NCI-H1930 (cell line): ENCODE results near the gene FRMD1.

Experiments
- DNase-seq, 2 experiments: peaks; one replicate each; lab custom pipeline; 2025; lab: John Stamatoyannopoulos, UW

Gene FRMD1

DNA sequence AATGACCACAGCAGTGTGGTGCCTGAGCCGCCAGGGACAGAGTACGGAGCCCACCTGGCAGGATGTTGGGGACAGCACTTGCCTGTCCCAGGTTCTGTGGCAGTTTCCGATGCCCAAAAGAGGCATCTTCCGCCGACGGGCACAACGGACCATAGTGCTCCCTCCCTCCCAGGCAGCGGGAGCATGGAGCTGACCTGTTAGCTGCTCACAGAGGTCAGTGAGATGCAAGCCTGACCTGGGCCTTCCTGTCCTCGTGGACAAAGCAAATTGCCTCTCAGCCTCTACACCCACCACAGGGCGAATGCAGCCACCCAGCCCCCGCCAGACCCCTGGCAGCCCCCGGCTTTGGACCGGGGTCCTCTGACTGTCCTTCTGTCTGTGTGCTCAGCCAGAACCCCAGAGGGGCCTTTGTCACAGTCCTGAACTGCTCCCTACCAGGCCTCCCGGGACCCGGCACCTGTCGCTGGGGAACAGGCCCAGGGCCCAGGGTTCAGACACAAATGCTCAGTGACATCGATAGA, 16.2 kb upstream of the FRMD1 start:
- no peak for DNase-seq

DNA sequence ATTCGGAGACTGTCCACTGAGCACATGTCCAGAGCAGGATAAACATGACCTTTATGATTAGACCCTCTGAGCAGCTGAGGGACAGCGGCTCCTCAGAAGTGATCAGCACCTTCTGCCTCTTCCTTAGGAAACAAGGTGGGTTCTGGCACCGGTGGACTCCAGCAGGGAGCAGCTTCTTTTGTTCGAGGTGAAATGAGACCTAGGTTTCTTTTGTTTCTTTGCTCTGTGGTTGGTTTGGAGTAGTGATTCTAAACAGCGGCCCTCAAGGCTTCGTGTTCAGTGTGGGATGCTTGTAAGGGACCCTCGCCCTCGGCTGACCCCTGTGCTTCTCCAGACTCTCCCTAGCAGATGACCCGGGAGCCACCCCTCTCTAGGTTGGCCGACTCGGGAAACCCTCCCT, 14.6 kb upstream of the FRMD1 start:
- no peak for DNase-seq

DNA sequence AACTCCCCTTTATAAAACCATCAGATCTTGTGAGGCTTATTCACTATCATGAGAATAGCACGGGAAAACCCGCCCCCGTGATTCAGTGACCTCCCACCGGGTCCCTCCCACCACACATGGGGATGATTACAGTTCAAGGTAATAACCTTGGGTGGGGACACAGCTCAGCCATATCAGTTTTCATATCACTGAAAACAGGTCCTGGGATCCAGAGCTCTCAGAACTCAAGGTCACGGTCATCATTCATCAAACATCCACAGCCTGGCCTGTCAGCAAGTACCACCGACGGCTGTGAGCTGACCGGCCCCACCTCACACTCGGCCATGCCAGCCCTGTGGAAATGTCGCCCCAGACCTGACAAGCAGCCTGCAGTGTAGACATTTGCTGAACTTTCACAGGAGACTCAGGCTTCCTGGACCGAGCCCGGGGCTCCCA, 14.1 kb upstream of the FRMD1 start:
- no peak for DNase-seq

DNA sequence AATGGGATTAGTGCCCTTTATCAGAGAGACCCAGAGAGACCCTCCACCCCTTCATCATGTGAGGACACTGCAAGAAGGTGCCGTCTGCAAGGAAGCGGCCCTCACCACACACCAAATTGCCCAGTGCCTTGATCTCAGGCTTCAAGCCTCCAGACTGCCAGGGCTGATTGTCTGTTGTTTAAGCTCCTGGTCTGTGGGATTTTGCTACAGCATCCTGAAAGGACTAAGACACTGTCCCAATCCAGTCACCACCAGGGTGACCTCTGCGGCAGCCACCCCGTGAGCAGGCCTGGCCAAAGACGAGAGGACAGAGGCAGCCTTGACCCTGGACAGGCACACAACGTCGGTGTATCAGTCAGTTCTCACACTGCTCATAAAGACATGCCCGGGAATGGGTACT, 13.5 kb upstream of the FRMD1 start:
- no peak for DNase-seq

DNA sequence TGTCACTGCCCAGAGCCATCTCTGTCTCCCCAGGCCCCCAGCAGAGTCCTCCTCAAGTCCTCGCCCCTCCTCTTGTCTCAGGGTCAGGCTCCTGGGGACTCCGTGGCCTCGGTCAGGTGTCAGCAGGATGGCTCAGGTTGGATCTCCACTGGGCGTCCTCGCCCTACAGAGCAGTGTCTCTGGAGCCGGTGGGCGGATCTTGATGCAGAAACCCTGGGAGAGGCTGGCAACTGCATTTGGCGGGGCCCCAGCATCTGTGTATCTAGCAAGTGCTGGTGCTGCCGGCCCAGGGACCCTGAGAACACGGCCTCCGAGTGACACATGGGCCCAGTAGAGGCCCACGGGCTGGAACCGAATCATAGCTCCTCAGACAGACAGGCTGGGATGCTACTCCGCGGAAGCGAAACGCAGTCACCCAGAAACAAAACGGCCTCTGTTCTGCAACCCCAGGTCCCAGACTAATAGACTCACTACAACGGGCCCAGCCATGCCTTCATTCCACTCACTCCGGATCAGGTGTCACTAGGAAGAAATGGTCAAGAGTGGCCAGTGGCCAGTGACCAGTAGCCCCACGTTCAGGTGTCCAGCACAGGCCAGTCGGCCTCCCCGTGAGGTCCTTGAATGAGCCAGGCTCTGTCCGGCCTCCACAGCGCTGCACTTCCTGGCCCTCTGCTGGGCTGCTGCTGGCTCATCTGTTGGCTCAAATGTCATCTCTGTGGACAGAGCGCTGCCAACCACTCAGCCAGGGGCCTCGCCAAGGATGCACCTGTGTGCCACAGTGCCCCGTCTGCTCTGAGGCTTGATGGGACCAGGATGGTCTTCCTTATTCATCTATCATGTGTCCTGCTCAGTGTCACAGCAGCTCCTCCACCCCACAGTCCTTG, 12.6 kb upstream of the FRMD1 start:
- DNase-seq: no peak

DNA sequence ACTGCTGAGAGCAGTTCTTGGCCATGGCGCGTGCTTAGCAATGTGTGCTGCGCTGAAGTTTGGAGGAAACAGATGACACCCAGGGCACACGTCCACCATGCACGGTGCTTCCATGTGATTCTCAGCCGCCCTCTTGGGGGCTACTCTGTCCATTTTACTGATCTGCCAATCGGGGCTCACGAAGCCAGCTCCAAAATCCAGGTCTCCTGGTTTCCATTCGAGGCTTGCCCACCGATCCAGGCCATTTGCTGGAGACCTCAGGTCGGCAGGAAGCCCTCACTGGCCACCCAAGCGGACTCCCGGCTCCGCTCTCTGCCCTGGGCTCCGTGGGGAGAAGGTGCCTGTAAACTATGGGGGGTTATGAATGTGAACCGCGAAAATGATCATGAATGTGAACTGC, 11.7 kb upstream of the FRMD1 start:
- no peak for DNase-seq

DNA sequence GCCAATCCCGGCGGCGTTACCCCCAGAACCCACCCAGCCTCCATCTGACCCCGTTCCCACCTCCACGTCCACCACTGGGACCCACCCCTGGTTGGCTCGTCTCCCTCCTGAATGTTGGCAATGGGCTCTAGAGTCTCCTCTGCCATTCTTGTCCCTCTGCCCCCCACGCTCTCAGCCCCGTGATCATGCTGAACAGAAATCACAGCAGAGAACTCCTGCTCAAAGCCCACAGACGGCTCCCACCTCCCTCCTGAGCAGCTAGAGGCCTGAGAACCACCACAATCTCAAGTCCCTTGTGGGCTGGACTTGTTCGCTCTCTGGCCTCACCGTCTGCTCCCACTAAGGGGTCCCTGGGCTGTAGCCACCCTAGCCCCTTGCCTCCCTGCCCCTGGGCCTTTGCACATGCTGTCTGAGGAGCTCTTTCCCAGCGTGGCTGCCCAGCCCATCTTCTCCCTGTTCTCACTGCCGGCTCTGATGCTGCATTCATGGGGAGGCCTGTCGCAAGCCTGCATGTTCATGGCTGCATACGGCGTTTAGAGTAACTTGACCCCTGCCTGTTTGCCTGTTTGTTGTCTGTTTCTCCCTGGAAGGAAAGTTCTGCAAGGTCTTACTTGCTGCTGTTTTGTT, 11.2 kb upstream of the FRMD1 start:
- DNase-seq: no peak

DNA sequence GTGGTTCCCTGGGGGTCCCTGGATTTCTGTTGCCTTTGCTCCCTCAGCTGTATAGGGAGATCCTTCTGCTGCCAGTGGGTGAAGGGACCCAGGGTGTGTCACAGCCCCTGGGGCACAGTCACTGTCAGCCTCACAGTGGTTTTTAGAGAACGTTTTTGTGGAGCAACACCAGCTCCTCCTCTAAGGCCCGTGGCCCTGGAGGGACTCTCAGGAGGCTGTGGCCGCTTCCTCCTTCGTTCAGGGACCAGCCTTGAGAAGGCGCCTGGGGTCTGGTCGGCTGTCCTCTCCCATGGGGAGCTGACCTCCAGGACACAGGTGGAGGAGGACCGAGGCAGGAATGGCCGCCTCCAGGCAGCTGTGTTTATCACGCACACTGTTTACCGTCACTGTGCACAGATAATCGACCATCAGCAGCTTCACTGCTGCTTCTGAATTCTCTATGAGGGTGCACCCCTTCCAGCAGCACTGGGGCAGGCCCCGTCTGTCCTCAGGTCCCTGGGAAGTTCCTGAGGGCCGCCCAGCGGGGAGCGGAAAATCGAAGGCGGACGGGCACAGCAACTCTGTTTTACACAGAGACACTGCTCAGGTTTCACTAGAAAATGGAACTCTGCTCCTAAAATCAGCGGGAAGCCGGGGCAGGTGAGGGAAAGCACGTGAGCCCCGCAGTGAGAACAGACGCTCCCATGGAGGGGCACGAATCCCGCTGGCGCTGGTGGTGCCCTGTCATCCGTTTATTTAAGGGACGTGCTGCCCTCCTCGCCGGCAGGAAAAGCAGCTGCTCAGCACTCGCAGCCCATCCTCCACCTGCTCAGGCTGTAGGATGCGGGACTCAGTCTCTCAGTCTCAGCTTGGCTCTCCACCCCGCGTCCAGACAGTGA, 10.4 kb upstream of the FRMD1 start:
- no peak for DNase-seq

DNA sequence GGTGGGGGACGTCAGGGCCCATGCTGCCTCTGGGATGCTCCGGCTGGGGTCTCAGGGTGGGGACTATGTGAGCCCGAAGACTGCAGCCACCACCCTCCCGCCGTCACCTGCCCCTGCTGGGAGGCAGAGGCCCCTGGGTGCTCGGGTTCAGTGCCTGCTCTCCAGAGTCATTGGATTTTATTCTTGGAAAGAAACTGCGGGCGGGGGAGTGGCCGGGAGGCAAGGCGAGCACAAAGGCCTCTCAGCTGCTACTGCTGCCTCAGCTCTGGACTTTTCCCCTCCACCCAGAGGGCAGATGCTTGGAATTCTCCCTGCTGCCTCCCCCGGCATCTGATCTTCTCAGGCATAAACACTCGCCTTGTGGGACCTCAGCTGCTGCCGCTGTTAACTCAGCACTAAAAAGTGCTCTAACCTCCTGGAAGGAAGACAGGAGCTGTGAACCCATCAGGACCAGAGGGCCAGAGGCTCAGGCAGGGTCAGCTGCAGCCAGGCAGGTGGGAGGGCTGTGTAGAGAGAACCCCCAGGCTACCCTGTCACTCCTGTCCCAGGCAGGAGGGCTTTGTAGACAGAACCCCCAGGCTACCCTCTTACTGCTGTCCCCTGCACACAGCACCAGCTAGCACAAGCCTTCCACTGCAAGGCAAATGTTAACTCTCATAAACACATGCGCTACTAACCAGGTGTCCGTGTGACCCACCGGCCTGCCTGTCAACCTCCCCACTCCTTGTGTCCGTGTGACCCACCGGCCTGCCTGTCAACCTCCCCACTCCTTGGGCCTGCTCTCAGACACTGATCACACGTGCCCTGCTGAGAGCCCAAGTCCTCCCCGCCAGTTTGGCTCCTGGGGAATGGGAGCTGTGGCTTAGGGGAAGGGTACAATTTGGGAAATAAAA, 9.4 kb upstream of the FRMD1 start:
- DNase-seq: no peak

DNA sequence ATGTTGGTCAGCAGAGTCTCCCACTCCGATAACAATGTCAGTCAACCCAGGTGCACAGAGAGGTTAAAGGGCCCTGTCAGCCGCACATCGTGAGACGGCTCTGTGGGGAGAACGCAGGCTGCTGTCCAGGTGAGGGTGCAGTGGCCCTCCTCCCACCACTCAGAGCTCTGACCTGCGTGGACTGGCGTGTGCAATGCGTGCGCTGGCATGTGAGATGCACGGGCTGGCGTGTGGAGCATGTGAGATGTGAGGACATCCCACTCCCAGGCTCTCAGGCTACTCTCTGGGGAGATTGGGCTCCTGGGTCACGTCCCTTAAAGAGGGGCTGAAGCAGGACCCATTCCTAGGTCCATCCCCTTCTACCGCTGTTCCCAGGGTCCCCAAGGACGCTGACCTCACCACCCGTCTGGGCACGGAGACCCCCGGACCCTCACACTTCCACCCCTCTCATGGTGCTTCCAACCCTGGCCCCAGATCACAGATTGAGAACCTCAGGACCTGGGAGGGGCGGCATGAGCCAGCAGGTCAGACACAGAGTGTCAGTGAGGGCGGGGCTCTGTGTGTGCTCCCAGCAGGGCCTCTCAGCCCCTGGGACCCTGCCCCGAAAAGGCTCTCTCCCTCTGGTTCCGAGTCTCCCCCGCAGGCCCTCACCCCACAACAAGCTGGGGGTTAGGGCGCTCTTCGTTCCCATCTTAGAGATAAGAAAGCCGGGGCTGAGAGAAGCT, 8.6 kb upstream of the FRMD1 start:
- DNase-seq: no peak

DNA sequence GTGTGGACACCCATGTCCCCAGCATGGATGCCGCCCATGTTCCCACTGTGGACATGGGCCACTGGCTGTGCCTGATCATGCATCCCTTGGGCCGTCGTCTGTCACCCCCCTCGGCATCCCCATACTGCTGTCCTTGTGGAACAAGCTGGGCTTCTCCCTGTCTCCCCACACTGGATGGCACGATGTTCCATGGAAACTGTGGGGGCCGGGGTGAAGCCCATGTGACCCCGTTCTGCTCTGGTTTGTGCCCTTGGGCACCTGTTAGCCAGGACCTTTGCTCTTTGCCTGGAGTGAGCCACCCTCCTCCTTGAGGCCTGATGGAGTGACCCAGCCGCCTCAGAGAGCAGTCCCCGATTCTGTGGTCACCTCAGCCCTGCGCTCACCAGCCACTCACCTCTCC, 7.6 kb upstream of the FRMD1 start:
- DNase-seq: no peak

DNA sequence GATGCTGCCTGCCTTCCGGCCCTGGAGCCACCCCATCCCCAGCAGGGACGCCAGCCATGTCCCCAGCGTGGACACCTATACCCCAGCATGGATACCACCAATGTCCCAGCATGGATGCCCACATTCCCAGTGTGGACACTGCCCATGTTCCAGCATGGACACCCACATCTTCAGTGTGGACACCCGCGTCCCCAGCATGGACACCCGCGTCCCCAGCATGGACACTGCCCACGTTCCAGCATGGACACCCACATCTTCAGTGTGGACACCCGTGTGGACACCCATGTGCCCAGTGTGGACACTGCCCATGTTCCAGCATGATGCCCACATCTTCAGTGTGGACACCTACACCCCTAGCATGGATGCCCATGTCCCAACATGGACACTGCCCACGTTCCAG, 7.1 kb upstream of the FRMD1 start:
- no peak for DNase-seq

DNA sequence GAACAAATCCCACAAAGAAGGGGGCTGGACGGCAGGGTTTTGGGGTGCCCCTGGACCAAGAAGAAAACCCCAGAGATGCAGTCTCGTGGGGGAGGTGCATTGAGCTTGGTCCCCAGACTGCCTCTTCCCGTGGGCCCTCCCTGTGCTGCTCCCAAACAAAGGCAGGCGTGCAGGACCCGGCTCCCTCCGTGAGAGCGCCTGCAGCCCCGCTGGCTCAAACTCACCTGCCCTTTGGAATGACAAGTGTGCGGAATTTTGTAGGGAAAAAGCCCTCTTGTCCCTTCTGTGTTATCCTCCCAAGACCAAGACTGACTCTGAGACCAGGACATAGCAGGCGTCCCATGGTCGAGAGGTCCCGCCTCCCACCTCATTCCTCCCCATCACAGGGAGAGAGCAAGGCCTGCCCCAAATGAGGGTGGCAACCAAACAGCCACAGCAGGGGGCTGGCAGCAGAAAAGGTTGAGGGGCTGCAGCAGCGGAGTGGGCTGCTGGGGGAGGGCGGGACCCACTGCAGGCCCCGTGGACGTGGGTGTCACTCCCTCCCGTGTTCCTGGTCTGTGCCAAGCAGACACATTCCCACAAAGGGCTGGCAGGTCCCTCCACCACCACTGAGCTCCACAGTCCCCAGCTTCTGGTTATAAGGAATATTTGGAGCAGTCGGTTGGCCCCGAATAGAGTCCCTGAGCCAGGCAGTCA, 5.6 kb upstream of the FRMD1 start:
- DNase-seq: no peak

DNA sequence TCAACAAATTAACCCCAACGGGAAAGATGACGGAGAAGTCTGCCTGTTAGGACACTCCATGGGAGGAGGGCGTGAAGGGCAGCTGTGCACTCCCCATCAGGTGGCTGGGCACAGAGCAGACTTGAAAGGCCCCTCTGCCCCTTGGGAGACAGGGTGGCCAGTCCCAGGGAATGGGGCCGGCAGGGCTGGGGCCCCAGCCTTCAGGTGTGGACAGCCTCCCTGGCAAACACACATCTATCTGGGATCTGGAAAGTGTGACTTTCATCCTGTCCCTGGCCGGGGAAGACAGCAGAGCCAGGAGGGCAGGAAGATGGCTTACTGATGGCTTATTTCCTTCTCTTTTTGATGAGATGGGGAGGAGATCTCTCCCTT, 4.5 kb upstream of the FRMD1 start:
- DNase-seq: no peak

DNA sequence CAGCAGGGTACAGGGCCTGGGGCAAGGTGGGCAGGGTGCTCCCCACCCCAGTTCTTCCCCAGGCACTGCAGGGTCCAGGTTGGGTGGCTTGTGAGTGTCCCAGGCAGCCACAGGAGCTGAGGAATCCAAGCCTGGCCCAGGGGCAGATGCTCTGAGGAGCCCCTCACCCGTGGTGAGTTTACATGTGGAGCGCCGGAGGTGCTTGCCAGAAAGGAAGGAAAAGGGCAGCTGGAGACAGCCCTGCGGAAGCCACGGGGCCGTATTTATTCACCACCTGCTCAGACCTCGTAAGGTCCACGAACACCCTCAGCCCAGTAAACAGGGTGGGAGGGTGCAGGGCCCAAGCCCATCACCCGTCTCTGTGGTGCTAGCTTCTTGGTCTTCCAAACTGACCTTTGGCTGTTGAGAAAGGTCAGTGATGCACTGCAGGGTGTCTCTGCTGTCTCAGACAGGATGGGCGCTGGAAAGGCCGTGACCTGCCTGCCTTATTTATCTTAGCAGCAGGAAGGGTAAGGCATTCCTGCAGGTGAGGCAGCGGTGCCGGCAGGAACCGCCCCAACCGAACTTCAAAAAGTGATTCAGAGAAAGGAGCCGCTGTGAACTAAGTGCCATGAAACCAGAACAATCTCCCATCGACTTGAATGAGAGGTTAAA, 4.0 kb upstream of the FRMD1 start:
- no peak for DNase-seq

DNA sequence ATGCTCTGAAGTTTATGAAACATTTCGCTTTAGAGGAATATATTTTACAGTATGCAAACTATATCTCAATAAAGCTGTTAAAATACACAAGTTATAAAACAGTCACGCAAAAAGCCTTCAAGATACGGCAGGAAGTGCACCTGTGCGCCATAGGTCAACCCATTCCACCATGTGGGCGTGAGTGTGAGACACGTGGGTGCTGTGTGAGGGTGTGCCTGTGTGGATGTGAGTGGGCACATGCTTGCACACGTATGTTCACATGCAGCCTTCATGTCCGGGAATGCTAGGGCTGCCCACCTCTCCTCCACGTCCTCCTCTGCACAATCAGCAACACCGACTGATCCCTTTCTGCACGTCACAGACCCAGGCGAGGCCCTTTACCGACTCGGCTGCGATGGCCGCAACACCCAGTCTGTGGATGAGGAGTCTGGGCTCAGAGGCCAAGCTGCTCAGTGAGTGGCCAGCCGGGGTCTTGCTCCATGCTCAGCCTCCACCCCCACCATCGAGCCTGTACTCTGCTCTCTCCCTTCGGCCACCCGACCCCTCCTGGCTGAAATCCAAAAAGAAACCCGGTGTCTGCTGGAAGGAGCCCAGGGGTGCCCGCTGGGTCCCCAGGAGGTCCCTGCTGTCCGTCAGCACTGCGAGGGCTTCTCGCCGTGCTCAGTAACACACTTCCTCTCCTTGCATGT, 3.0 kb upstream of the FRMD1 start:
- no peak for DNase-seq

DNA sequence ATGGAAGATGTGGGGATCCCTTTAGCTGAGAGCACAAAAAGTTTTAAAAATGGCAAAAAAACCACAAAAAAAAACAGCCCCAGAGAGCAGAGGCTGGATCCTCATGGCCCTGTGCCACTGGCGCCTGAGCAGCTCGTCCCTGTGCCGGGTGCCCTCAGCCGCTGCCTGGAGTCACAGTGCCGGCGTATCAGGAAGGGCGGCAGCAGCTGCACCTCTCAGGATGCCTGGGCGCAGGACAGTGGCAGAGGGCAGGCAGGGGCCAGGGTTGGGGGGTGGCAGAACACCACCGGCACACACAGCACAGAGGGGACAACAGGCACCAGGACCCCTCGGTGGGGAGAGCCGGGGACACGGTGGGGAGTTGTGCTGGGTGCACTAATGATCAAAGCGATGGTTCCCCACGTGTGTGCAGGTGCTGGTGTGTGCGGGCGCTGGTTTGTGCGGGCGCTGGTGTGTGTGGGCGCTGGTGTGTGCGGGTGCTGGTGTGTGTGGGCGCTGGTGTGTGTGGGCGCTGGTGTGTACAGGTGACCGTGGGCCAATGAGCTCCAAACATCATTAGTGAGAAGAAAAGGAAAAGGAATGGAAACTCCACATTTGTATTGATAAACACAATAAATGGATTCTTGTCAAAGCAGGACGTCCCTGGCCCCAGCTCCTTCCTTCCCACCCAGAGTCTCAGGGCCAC, 1.5 kb upstream of the FRMD1 start:
- no peak for DNase-seq

DNA sequence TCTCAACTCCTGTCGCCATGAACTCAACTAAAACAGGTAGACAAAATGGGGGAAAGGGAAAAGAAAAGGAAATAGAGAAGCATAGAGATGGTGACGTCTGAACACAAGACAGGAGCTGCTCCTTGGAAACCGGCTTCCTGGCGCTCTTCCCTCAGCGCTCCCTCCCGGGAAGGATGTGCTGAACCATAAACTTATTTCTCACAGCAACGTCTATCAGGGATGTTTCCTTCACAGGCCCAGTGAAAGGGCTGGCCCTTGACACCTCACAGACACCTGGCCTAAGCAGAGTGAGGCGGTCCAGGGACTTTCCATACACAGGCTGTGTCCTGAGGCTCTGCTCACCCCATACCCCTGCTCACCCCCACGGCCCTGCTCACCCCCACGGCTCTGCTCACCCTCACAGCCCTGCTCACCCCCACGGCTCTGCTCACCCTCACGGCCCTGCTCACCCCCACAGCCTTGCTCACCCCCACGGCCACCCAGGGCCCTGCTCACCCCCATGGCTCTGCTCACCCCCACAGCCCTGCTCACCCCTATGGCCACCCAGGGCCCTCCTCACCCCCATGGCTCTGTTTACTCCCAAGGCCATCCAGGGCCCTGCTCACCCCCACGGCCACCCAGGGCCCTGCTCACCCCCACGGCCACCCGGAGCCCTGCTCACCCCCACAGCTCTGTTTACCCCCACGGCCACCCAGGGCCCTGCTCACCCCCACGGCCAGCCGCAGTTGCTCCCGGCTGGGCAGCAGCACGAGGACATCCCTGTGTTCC, 653 bp downstream of the FRMD1 start:
- no peak for DNase-seq
